CD4-positive, alpha-beta T cell (primary cell): ENCODE data around the gene P3H3. TPM values are rescaled to one million over a fixed set of nuclear protein-coding genes. Genes with fewer than 3 reads are reported as not detected.

ENCODE experiments used
- ATAC-seq: fragments of 200-7000 bp; cut with Tn5 transposase; one replicate; pipeline ENCODE4 v1.10.0; 2022; ENCODE audit warnings: mild to moderate bottlenecking; ENCODE audit not compliant: poor library complexity
- CTCF ChIA-PET: fragments of 350-600 bp; sonication (Branson Sonifier 250); formaldehyde crosslinking; loops from one replicate; lab custom pipeline; 2021; ENCODE audit warnings: antibody characterized with exemption, inconsistent platforms; lab: Charles Lee
- POLR2A ChIA-PET: fragments of 350-600 bp; sonication (Branson Sonifier 250); formaldehyde crosslinking; loops from one replicate; lab custom pipeline; 2021; ENCODE audit warnings: antibody characterized with exemption, inconsistent platforms; lab: Charles Lee
- DNase-seq, 14 experiments: peaks; one replicate each; pipeline ENCODE4 v3.0.0-alpha.2; 2013 to 2020; ENCODE audit warnings: mixed read lengths in 2 of 14
- H3K27ac ChIP-seq, 2 donors: one replicate each; pipeline versions ENCODE4 v1.5.1 to v1.7.0; 2013; ENCODE audit warnings: low read length in 2 of 2, low read depth in 1 of 2, mild to moderate bottlenecking in 1 of 2
- H3K27me3 ChIP-seq, 2 experiments: 1 replicate in 1 of 2; 2 replicates in 1 of 2; pipeline versions ENCODE4 v1.6.1 to v1.7.0; 2013; ENCODE audit warnings: low read length in 2 of 2, control low read depth in 1 of 2, mild to moderate bottlenecking in 1 of 2, moderate library complexity in 1 of 2; ENCODE audit not compliant: insufficient read depth in 2 of 2, control insufficient read depth in 1 of 2
- H3K36me3 ChIP-seq: one replicate; pipeline ENCODE4 v1.6.1; 2013; ENCODE audit warnings: low read length, control low read depth; ENCODE audit not compliant: insufficient read depth
- H3K4me1 ChIP-seq: one replicate; pipeline ENCODE4 v1.6.1; 2013; ENCODE audit warnings: low read length, control low read depth; ENCODE audit not compliant: insufficient read depth
- H3K4me3 ChIP-seq: one replicate; pipeline ENCODE4 v1.5.1; 2013; ENCODE audit warnings: mild to moderate bottlenecking, low read length, moderate library complexity
- H3K9me3 ChIP-seq, 2 experiments: 1 replicate in 1 of 2; 2 replicates in 1 of 2; pipeline versions ENCODE4 v1.6.1 to v1.7.0; 2013; ENCODE audit warnings: low read length in 2 of 2, mild to moderate bottlenecking in 2 of 2, control low read depth in 1 of 2, moderate library complexity in 1 of 2; ENCODE audit not compliant: control insufficient read depth in 1 of 2, insufficient read depth in 1 of 2
- H3K27ac Mint-ChIP-seq: one replicate; pipeline ENCODE4 v1.8.0; 2020; ENCODE audit warnings: mixed read lengths
- H3K27me3 Mint-ChIP-seq: one replicate; pipeline ENCODE4 v1.8.0; 2021; ENCODE audit warnings: mixed read lengths
- H3K36me3 Mint-ChIP-seq: one replicate; pipeline ENCODE4 v1.8.0; 2021; ENCODE audit warnings: low read depth, mixed read lengths
- H3K4me1 Mint-ChIP-seq: one replicate; pipeline ENCODE4 v1.8.0; 2021; ENCODE audit warnings: low read depth, mixed read lengths
- H3K4me3 Mint-ChIP-seq: one replicate; pipeline ENCODE4 v1.8.0; 2020; ENCODE audit warnings: mild to moderate bottlenecking, mixed read lengths
- H3K9me3 Mint-ChIP-seq: one replicate; pipeline ENCODE4 v1.8.0; 2020; ENCODE audit warnings: mixed read lengths
- CTCF ChIP-seq: fragments of 200-600 bp; IDR thresholded peaks from one replicate; pipeline ENCODE4 v1.8.0; 2022; ENCODE audit warnings: antibody characterized with exemption, mild to moderate bottlenecking
- intact Hi-C, 2 experiments: fragments of 100-400 bp; cut with DNase I in 1 of 2; cut with micrococcal nuclease in 1 of 2; formaldehyde crosslinking; loops; one replicate each; pipeline versions ENCODE4 v1.15.1 to v1.9.0; 2023 to 2025; cut with DNase I, micrococcal nuclease
- total RNA-seq, 174 experiments: library from RNA in 2 of 174; stranded (reverse) in 2 of 174; gene quantifications; one replicate each; pipeline ENCODE4 v1.2.3 and lab custom pipeline; 2021 to 2026

P3H3 gene
- total RNA-seq, 2 experiments from 2014 or later, result 2.5 to 4.1 TPM

DNA sequence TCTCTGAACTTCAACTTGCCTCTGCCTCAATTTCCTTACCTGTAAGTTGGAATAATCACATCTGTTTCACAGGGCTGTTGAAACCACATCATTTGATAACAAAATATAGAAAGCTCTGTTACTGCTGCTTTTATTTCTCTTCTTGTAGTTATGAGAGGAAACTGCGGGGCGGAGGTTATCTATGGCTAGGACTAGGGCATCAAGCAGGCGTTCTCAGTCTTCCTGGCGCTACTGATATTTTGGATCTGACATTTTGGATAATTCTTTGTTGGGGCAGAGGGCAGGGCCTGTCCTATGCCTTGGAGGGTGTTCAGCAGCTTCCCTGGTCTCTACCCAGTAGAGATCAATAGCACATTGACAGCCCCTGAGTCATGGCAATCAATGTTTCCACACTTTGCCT is 3.9 kb downstream of the P3H3 start:
- no peaks in the 10 kb centered on the region for H3K9me3 Mint-ChIP-seq
- ATAC-seq, result no peak
- H3K4me3 Mint-ChIP-seq, result no peak overlapping the region
- intact Hi-C loops, result no loop called here
- ChIA-PET CTCF (interaction anchor here (1.6 kb wide), 1 partner anchor 79 kb away, joined by 4 read pairs; the partner anchor contains the start of gene MLF2), POLR2A (interaction anchor here (1.3 to 1.4 kb wide), 2 partner anchors 21 to 80 kb away, joined by 3 to 5 read pairs; partner anchors contain the start of gene MLF2)
- peaks cover 16% of the 10 kb centered on the region for H3K4me1 Mint-ChIP-seq
- Histone ChIP-seq H3K4me3 (no peak overlapping the region), H3K36me3 (no peaks in the 10 kb centered on the region), H3K4me1 (peaks cover 30% of the 10 kb centered on the region), H3K27ac (no peak overlapping the region), H3K9me3 (peaks cover 0 to 6% of the 10 kb centered on the region in 2 experiments), H3K27me3 (peaks cover 5 to 15% of the 10 kb centered on the region in 2 experiments)
- DNase-seq, result no peak
- peaks cover 9% of the 10 kb centered on the region for H3K27me3 Mint-ChIP-seq
- TF ChIP-seq CTCF, result no peak
- H3K27ac Mint-ChIP-seq, result no peak overlapping the region
- H3K36me3 Mint-ChIP-seq, result no peaks in the 10 kb centered on the region

DNA sequence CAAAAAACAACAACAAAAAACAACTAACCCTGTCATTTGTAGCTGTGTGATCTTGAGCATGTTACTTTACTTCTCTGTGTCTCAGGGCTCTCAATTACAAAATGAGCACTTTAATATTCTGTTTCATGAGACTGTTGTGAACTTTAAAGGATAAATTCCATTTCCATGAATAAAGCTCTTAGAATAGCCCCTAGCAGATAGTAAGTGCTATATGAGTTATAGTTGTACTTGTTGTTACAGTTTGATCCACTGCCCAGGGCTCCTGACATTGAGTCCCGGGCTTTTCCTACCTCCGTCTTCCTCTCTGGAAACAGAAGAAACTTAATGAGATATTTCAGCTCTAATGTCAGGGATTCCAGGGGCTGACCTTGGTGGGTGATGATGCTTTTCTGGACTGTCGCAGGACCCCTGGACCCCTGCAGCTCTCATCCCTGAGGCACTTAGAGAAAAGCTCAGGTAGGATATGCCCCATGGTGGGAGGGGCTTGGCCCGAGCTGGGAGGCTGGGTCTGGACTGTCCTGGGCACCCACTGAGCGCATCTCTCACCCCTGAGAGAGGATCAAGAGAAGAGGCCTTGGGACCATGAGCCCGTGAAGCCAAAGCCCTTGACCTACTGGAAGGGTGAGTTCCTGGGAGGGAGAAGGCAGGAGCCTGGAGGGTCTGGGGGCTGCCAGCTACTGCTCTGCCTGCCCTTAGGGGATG is 5.1 kb downstream of the P3H3 start:
- intact Hi-C loops, result no loop called here
- ATAC-seq (no peak), DNase-seq (peak in 1 of 14 experiments; percentile 17)
- Mint-ChIP-seq H3K36me3 (no peaks in the 10 kb centered on the region), H3K27me3 (peaks cover 4% of the 10 kb centered on the region), H3K4me1 (peaks cover 6% of the 10 kb centered on the region), H3K27ac (no peak overlapping the region), H3K4me3 (no peak overlapping the region), H3K9me3 (no peaks in the 10 kb centered on the region)
- H3K36me3 ChIP-seq, result no peaks in the 10 kb centered on the region
- peaks cover 19% of the 10 kb centered on the region for H3K4me1 ChIP-seq
- TF ChIP-seq CTCF, result no peak
- H3K27me3 ChIP-seq, result peaks cover 0 to 10% of the 10 kb centered on the region in 2 experiments
- H3K9me3 ChIP-seq, result peaks cover 0 to 6% of the 10 kb centered on the region in 2 experiments
- CTCF ChIA-PET, result interaction anchor here (1.6 kb wide), 1 partner anchor 80 kb away, joined by 4 read pairs; the partner anchor contains the start of gene MLF2
- no peak overlapping the region for H3K4me3 ChIP-seq
- POLR2A ChIA-PET, result interaction anchor here (1.3 to 1.4 kb wide), 2 partner anchors 20 to 81 kb away, joined by 3 to 5 read pairs; partner anchors contain the start of gene MLF2
- H3K27ac ChIP-seq, result no peak overlapping the region

DNA sequence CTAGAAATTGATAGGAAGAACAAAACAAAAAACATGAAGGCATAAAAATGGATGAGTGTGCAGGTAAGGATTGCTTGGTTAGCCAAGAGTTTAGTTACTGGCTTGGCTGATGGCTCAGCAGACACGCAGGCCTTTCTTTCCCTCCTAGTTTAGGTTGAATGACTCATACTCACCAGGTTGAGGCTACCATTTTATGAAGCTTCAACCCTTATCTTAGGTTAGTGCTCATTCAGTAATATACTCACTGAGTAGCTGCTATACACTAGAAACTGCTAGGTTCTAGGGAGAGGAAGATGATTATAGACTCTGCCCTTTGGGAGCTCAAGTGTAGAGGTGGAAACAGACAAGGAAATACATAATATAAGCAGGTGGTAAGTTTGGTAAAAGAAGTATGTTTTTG is 6.0 kb downstream of the P3H3 start:
- no peaks in the 10 kb centered on the region for H3K9me3 Mint-ChIP-seq
- DNase-seq (no peak), ATAC-seq (no peak)
- CTCF ChIA-PET, result interaction anchor here (2.6 kb wide), 1 partner anchor 67 kb away, joined by 9 read pairs; no protein-coding TSS in a partner anchor
- H3K36me3 ChIP-seq, result no peaks in the 10 kb centered on the region
- H3K27me3 ChIP-seq, result peaks cover 0 to 8% of the 10 kb centered on the region in 2 experiments
- no peak for TF ChIP-seq CTCF
- H3K27ac ChIP-seq, result no peak overlapping the region
- peaks cover 13% of the 10 kb centered on the region for H3K4me1 ChIP-seq
- H3K4me3 Mint-ChIP-seq, result no peak overlapping the region
- no peak overlapping the region for H3K27ac Mint-ChIP-seq
- POLR2A ChIA-PET, result interaction anchor here (0.9 to 2.4 kb wide), 2 partner anchors 38 to 81 kb away, joined by 3 to 9 read pairs; partner anchors contain the start of genes MLF2 and SPSB2
- peaks cover 6% of the 10 kb centered on the region for H3K4me1 Mint-ChIP-seq
- H3K4me3 ChIP-seq, result no peak overlapping the region
- intact Hi-C loops, result no loop called here
- H3K27me3 Mint-ChIP-seq, result peaks cover 4% of the 10 kb centered on the region
- no peaks in the 10 kb centered on the region for H3K36me3 Mint-ChIP-seq
- H3K9me3 ChIP-seq, result peaks cover 0 to 6% of the 10 kb centered on the region in 2 experiments
